Right lung (tissue), 5 donors: ENCODE data around the gene CD200R1L. TPM values are rescaled to one million over a fixed set of nuclear protein-coding genes. Genes with fewer than 3 reads are reported as not detected.

Source experiments
- DNase-seq, 2 donors: peaks; one replicate each; pipeline ENCODE4 v3.0.0-alpha.2; 2013
- polyA plus RNA-seq, 5 donors: library from polyadenylated mRNA; unstranded; fragments of 120-200 nt; gene quantifications; one replicate each; pipeline versions ENCODE4 v1.2.1 to v1.2.3, GENCODE V29; 2013; ENCODE audit warnings: inconsistent platforms in 1 of 5, low replicate concordance in 1 of 5; ENCODE audit not compliant: insufficient read length in 5 of 5, insufficient read depth in 1 of 5

CD200R1L gene
- polyA plus RNA-seq, 5 donors = not detected

GRCh38 chr3:112791736-112792135 is 54.9 kb downstream of the CD200R1L start:
- no peak for DNase-seq

DNA sequence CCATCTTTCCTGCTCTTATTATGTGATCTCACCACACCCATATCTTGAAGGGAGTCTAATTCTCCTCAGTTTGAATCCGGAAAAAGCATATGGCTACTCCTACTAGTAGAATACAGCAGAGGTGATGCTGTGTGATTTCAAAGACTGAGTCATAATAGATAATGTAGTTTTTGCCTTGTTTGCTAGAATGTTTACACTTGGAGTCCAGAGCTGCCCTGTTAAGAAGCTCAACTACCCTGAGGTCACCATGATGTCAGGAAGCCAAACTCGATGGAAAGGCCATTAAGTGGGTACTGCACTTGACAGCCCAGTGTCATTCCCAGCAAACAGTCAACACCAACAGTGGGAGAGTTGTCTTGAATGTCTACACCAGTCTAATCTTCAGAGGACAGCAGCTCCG is 56.9 kb downstream of the CD200R1L start:
- no peak for DNase-seq

GRCh38 chr3:112786881-112787579 is 59.6 kb downstream of the CD200R1L start:
- DNase-seq = no peak

GRCh38 chr3:112786002-112786590 is 60.6 kb downstream of the CD200R1L start:
- no peak for DNase-seq

DNA sequence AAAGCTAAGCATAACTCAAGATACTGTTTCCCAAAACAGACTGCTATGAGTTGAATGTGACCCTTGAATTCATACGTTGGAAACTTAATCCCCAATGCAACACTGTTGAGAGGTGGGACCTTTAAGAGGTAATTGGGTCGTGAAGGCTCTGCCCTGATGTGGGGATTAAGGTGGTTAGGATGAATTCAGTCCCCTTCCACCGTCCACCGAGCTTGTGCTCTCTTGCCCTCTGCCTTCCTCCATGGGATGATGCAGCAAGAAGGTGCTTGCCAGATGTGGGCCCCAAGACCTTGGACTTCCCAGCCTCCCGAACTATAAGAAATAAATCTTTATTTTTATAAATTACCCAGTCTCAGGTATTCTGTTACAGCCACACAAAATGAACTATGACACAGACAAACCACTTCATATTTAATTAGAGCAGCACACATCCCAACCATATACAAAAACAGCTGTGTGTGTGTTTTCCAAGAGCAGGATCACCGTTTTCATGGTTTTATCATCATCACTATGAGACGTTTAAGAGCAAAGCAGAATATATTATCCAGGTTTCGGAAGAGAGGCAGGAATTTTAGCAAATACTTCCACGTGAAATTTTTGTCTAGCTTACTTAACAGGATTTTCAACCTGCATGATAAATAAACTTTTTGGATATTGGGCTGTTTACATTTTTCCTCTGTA is 61.2 kb downstream of the CD200R1L start:
- no peak for DNase-seq

- no peak for DNase-seq
Measured at GRCh38 chr3:112782491-112782890, 64.2 kb downstream of the CD200R1L start.

DNA sequence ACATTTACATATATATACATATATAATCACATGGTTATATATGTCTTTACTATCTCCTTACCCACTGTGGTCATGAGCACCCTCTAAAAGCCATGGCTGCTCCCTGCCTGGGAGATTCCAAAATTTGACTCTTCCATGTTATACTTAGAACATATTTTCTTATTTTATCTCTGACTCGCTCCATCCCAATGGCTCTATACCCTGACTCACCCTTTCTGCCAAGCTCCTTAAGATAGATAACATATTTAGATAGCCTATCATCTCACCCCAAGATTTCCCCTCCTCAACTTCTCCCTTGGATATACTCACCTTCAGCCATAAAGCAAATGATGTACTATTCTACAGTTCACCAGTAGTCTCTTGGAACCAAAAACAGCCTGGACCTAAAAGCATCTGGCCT is 65.1 kb downstream of the CD200R1L start:
- DNase-seq = no peak

DNA sequence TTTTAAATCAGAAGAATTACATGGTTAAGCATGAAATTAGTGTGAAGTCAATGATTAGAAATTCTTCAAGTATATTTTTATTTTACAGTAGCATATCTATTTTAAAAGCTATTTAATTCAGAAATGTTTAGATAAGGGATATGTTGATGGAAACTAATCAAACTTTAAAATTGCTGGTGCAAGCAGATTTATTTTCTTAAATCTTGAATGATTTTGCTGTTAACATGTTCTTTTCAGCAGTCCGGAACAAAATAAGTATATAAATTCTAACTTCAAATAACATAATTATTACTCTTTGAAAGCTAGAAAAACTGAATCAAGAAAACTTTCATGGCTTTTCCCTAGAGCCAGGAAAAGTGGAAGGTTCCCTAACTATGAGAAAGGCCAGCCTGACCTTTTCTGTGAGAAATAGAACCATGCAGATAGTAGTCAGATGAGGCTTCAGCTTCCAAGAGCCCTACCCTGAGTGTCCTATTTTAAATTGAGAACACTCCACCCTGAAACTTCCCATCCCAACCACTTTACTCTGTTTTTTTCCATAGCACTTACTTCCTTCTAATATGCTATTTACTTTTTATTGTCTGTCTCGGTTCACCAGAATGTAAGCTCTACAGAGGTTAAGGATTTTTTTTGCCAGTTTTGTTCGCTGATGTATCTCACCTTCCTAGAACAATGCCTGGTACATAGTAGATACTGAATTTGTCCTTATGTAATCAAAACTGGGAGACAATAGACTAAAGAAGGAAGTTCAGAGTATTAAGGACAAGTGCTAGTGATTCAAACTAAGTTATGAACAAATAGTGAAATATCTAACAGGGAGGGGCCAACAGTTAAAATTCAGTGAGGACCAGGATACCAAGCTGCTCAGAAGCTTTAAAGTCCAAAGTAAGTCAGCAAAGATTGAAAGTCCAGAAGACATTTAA is 66.8 kb downstream of the CD200R1L start:
- DNase-seq = no peak

DNA sequence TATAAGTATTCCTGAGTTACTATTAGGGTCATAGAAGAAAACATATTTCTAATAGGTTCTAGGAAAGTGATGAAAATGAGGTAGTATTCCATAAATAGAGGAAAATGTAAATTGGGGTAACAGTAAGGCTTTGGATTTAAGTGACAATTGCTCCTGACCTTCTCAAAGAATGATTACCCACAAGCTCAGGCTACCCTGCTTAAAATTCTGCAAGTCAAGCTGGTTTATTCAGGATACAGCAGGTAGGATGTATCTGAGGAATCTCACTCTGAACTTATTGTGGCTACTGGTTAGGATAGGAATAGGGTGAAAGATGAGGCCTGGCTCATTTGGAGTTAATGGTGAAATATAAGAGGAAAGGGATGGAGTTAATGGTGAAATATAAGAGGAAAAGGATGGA is 67.7 kb downstream of the CD200R1L start:
- DNase-seq = no peak

DNA sequence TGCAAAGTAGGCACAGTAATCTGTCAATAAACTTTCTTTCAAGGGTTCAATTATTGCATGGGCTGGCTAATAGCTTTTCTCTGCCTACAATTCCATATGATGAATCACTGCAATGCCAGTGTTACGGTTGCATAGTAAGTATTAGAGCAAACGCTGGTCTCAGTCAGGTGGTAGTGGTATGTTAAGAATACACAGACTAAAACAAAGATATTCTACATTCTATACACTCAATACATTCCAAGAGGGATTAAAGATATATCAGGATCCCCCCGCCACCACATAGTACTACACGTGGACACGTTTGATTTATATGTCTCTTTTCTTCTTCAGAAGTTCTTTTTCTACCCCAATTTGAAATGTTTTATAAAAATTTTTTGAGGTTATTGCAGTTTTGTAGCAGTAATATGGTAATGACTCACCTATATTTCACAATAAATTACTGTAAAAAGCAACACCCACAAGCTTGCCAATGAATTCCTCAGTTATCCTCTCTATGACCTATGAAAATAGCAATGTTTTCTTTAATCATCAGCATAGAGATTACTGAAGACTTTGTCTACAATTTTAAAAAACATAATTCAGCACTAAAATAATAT is 68.2 kb downstream of the CD200R1L start:
- DNase-seq = no peak

DNA sequence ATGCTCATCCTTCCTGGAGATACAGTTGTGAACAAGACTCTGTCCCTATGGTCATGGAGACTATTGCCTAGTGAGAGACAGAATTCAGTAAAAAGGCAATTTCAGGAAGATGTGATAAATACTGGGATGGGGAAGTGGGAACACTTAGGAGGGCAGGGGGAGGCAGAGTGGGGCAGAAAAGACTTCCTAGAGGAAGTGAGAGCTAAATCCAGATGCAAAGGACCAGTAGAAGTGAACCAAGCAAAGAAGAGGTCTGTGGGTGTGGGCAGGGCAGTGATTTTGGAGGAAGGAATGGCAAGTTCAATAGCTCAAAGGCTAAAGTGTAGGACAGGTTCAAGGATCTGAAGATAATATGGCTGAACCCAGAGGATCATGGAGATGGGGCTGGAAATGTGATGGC is 68.9 kb downstream of the CD200R1L start:
- DNase-seq = no peak

DNA sequence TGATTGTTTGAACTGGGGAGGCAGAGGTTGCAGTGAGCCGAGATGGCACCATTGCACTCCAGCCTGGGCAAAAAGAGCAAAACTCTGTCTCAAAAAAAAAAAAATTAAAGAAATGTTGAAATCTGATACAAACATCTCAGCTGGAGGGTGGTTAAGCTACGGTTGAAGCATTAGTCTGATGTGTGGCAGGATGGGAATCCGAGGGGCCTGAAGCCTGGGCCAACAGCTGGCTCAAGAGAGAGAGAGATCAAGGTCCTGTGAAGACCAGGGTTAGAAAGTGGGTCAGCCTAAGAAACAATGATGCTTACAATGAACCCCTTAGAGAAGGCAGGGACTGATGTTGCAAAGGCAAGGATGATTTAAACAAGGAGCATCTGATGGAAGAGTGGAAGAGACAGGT is 69.8 kb downstream of the CD200R1L start:
- no peak for DNase-seq

GRCh38 chr3:112776000-112776399 is 70.7 kb downstream of the CD200R1L start:
- DNase-seq = no peak

DNA sequence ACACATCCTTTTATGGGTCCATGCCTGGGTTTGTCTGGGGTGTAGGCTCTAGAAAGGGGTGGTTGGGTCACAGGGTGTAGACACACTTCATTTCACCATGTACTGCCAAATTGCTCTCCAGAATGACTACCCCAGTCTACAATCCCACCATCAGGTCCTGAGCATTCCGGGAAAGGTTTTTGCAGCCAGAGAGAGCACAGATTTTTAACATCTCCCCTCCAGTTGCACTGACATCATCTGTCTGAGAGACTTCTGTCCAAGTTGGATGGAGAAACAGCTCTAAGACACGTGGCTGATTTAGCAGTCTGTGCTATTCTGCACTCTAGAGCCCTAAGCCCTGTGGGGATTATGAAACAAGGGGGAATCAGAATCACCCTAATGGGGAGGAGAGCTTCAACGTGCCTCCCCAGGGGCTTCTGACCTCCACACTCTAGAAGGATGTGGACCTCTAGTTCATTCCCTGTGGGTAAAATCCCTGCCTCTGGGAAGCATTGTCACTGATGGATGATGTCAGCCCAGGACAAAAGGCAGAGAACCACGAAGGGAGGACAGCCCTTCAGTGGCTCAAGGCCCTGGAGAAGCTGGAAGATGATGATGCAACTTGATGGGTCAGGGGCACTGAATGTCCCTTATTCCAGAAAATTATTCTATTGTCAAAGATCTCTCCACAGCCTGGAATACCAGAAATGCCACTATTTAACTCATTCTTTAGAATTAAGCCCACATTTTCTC is 71.5 kb downstream of the CD200R1L start:
- no peak for DNase-seq

- no peak for DNase-seq
Measured at GRCh38 chr3:112774293-112774926, 72.3 kb downstream of the CD200R1L start.

DNA sequence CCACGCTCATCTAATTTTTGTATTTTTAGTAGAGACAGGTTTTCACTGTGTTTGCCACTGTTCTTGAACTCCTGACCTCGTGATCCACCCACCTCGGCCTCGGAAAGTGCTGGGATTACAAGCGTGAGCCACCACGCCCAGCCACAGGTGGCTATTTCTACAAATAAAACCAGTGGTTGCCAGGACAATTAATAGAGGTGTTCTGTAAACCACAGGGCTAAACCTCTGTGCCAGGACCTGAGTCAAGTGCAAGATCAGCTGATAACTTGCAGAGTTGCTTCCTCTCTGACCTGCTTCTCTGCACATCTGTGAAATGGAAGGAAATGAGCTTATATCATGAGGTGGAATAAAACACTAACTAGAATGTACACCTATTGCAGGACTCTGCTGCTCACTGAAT is 72.8 kb downstream of the CD200R1L start:
- no peak for DNase-seq

- DNase-seq = no peak
Measured at GRCh38 chr3:112770951-112771350, 75.7 kb downstream of the CD200R1L start.

GRCh38 chr3:112770032-112770626 is 76.5 kb downstream of the CD200R1L start:
- DNase-seq = no peak

GRCh38 chr3:112769286-112769978 is 77.2 kb downstream of the CD200R1L start:
- DNase-seq = peak; percentile 67 to 70
